Ovary (tissue), 9 donors: Measurements from ENCODE around the gene TUBA1B. TPM values are rescaled to one million over a fixed set of nuclear protein-coding genes. Genes with fewer than 3 reads are reported as not detected.

Experiments used
- DNase-seq, 5 donors: peaks; one replicate each; pipeline ENCODE4 v3.0.0-alpha.2; 2019 to 2020
- H3K27ac ChIP-seq, 2 donors: fragments of 200-600 bp; one replicate each; pipeline versions ENCODE4 v1.5.1 to v1.8.0; 2019 to 2022
- H3K27me3 ChIP-seq: fragments of 200-600 bp; one replicate; pipeline ENCODE4 v1.8.0; 2022
- H3K36me3 ChIP-seq: fragments of 200-600 bp; sonication (generic); one replicate; pipeline ENCODE4 v1.5.1; 2019
- H3K4me1 ChIP-seq: one replicate; pipeline ENCODE4 v1.8.1; 2013; ENCODE audit warnings: mild to moderate bottlenecking, moderate library complexity; ENCODE audit not compliant: insufficient read depth
- H3K4me3 ChIP-seq: fragments of 200-600 bp; sonication (generic); one replicate; pipeline ENCODE4 v1.5.1; 2017
- H3K9me3 ChIP-seq, 2 donors: fragments of 200-600 bp in 1 of 2; sonication (generic) in 1 of 2; one replicate each; pipeline versions ENCODE4 v1.5.1 to v1.8.1; 2013 to 2019; ENCODE audit warnings: mild to moderate bottlenecking in 1 of 2, moderate library complexity in 1 of 2
- CTCF ChIP-seq, 3 donors: fragments of 450-650 bp in 2 of 3; fragments of 200-600 bp in 1 of 3; IDR thresholded peaks; one replicate each; pipeline versions ENCODE4 v1.5.1 to v1.8.0; 2016 to 2022; ENCODE audit warnings: antibody characterized with exemption in 3 of 3, mild to moderate bottlenecking in 1 of 3
- EP300 ChIP-seq: sonication (generic); formaldehyde crosslinking; IDR thresholded peaks from one replicate; pipeline ENCODE4 v1.6.1; 2017; ENCODE audit warnings: antibody characterized with exemption
- POLR2A ChIP-seq: fragments of 450-650 bp; IDR thresholded peaks from one replicate; pipeline ENCODE4 v1.6.1; 2017; ENCODE audit warnings: antibody characterized with exemption, mild to moderate bottlenecking, moderate library complexity
- WGBS, 3 donors: extraction: QIAGEN DNeasy Blood & Tissue Kit in 1 of 3; methylation state at CpG; one replicate each; pipeline versions ENCODE4 v1.1.5 to v1.1.7; 2013 to 2017; 5-methylcytosine and 5-hydroxymethylcytosine counted together
- intact Hi-C, 4 donors: fragments of 100-400 bp; cut with DNase I; formaldehyde crosslinking; loops; one replicate each; pipeline versions ENCODE4 v1.11.0 to v1.15.1; 2022 to 2023
- polyA plus RNA-seq, 2 donors: library from polyadenylated mRNA; stranded (reverse); fragments of 200-250 nt in 1 of 2; fragments of 350-450 nt in 1 of 2; fragmentation: Illumina TruSeq in 1 of 2; extraction: RNeasy Lipid Tissue Mini Kit (QIAGEN cat#74804) in 1 of 2; gene quantifications; one replicate each; pipeline ENCODE4 v1.2.3, GENCODE V29; 2013 to 2014
- total RNA-seq, 7 donors: library from RNA; depleted of rRNA in 2 of 7; stranded (reverse); fragments of >200 nt in 2 of 7; fragmentation: NEBNext Ultra II Directional in 3 of 7; extraction: Animal tissue kit (Norgen Biotek cat#: 25700) in 3 of 7; gene quantifications; one replicate each; pipeline versions ENCODE4 v1.1.0 to v1.2.4, GENCODE V29; 2016 to 2023
- donor health status: DM: no; HTN: no; CAD: no; lungs with moderate emphysema.
- donor health status: DM: no; HTN: no; CAD: no.
- donor health status: Bipolar disorder and iron deficiency.
- donor health status: DM: yes; HTN: yes; CAD: no.
- donor health status: DM: no; HTN: no; CAD: no.
- donor health status: DM: yes; HTN: yes; CAD: no.

Gene TUBA1B
- total and polyA plus RNA-seq, 9 donors, result 281 to 705 (median 340) TPM

DNA sequence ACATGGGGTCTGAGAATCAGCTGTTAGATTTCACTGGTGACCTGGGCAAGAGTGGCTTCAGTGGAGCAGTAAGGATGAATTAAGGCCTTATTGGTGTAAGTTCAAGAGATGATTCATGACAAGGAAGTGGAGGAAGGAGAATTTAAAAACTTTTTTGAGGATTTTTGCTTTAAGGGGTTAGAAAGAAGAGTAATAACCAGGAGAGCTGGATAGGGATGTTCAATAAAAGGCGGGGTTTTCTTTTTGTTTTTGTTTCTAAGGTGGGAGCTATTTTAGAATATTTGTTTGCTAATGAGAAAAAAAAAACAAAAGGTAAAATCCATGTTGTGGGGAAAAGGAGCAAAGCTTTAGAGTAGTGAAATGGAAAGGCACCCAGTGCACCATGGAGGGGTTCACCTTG lies 15.2 kb upstream of the TUBA1B start:
- Histone ChIP-seq H3K27me3 (no peaks in the 10 kb centered on the region), H3K36me3 (no peaks in the 10 kb centered on the region), H3K9me3 (no peaks in the 10 kb centered on the region), H3K27ac (no peak overlapping the region), H3K4me3 (no peak overlapping the region), H3K4me1 (no peaks in the 10 kb centered on the region)
- TF ChIP-seq EP300 (no peak), CTCF (IDR thresholded peaks at IDR 0.05) (no peak), POLR2A (no peak)
- intact Hi-C loops, result no loop called here
- DNase-seq, result no peak
- WGBS, 3 donors, result 92 to 100% (median 96%) methylated on average over 1 of the region's 1 CpG

DNA sequence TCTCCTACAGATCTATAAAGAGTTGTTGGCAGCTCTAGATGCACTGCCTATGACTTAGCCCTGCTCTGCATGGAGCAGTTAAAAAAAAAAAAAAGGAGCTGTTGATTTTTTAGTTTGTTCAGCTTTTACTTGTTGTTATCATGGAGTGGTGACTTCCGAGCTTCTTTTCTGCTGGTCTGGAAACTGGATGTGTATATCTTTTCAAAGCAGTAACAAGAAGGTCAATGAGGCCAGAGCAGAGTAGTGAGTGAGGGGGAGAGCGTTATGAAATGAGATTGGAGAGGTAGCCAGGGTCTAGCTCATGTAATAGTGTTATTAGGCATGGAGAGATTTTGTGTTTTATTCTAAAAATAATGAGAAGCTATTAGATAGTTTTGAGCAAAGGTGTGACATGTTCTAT lies 13.2 kb upstream of the TUBA1B start:
- H3K4me3 ChIP-seq, result no peak overlapping the region
- H3K36me3 ChIP-seq, result no peaks in the 10 kb centered on the region
- no peak for DNase-seq
- no peak for TF ChIP-seq CTCF (IDR thresholded peaks at IDR 0.05)
- no peak for TF ChIP-seq POLR2A
- no peak for TF ChIP-seq EP300
- no peaks in the 10 kb centered on the region for H3K4me1 ChIP-seq
- no peak overlapping the region for H3K27ac ChIP-seq
- no peaks in the 10 kb centered on the region for H3K27me3 ChIP-seq
- intact Hi-C loops, result no loop called here
- 33 to 47% (median 43%) methylated on average over 2 of the region's 2 CpGs for WGBS, 3 donors
- H3K9me3 ChIP-seq, result no peaks in the 10 kb centered on the region

GRCh38 chr12:49138999-49139398 lies 7.8 kb upstream of the TUBA1B start:
- no peak for TF ChIP-seq POLR2A
- TF ChIP-seq EP300, result no peak
- TF ChIP-seq CTCF (IDR thresholded peaks at IDR 0.05), result no peak
- Histone ChIP-seq H3K27ac (no peak overlapping the region), H3K27me3 (no peaks in the 10 kb centered on the region), H3K4me1 (no peaks in the 10 kb centered on the region), H3K4me3 (no peak overlapping the region), H3K9me3 (no peaks in the 10 kb centered on the region), H3K36me3 (no peaks in the 10 kb centered on the region)
- no peak for DNase-seq
- WGBS, 3 donors, result 87 to 97% (median 93%) methylated on average over 2 of the region's 2 CpGs
- intact Hi-C loops, result loop anchor here in 1 of 4 donors (10.0 kb wide), 1 partner anchor 46 kb away; the partner anchor contains the start of gene TUBA1A

DNA sequence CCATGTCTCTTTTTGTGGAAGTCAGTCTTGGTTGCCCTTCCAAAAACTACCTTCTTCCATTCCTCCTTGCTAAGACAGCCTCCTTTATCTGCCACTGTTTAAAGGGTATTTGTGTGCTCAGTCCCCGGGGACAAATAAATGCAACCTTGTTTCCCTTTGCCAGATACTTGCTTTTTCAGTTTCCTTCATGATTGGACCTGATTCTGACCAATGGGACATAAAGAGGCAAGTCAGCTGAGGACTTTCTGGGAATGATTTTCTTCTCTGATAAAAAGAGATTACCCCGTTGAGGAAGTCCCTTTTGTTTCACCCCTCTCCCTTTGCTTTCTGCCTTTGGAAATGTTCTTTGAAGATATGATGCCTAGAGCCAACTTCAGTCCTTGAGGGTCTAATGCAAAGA lies 7.4 kb upstream of the TUBA1B start:
- WGBS, 3 donors, result 74 to 81% (median 79%) methylated on average over 2 of the region's 2 CpGs

More for the DNA sequence above, 7.4 kb upstream of the TUBA1B start:
- no peak for DNase-seq
- no peaks in the 10 kb centered on the region for H3K36me3 ChIP-seq
- intact Hi-C loops, result loop anchor here in 1 of 4 donors (10.0 kb wide), 1 partner anchor 46 kb away; the partner anchor contains the start of gene TUBA1A
- no peak overlapping the region for H3K4me3 ChIP-seq
- H3K9me3 ChIP-seq, result no peaks in the 10 kb centered on the region
- no peak for TF ChIP-seq EP300
- no peak for TF ChIP-seq POLR2A
- TF ChIP-seq CTCF (IDR thresholded peaks at IDR 0.05), result no peak
- H3K27ac ChIP-seq, result no peak overlapping the region
- no peaks in the 10 kb centered on the region for H3K27me3 ChIP-seq
- peaks cover 2% of the 10 kb centered on the region for H3K4me1 ChIP-seq
